ENCODE data around the gene PJVK. TPM values are rescaled to one million over a fixed set of nuclear protein-coding genes. Genes with fewer than 3 reads are reported as not detected.
"Not testable (repeated sequence)": the region's sequence is repeated elsewhere in the genome, so short reads cannot be mapped to it uniquely, and the experiment has no call there.

Gene PJVK
- total and polyA plus RNA-seq, 4 donors = 0.82 to 5.7 (median 4.5) TPM

DNA sequence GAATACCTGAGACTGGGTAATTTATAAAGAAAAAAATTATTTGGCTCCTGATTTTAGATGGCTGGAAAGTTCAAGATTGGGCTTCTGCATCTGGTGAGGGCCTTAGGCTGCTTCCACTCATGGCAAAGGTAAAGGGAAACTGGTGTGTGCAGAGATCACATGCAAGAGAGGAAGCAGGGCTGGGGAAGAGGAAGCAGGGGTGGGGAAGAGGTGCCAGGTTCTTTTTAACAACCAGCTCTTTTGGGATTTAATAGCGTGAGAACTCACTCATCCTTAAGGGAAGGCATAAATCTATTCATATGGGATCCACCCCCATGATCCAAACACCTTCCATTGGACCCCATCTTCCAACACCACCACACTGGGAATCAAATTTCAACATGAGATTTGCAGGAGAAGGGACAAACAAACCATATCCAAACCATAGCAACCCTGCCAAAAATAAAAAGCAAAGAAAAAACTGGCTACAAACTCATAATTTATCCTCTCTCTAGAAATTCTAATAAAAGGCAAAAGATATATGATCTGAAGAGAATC, 30.6 kb upstream of the PJVK start:
- no peak overlapping the region for H3K9ac ChIP-seq (ENCODE audit: insufficient read depth in 1 of 2, low read length in 2 of 2)
- no peaks in the 10 kb centered on the region for H3K27me3 ChIP-seq (ENCODE audit: control insufficient read depth in 3 of 3, insufficient read depth in 3 of 3, low read length in 2 of 3)
- peak in 1 of 3 donors; percentile 21 for DNase-seq
- no peak for ATAC-seq (ENCODE audit: insufficient read depth, low FRiP score)
- no peak overlapping the region for H3K4me3 ChIP-seq
- TF ChIP-seq, protein P1, sequence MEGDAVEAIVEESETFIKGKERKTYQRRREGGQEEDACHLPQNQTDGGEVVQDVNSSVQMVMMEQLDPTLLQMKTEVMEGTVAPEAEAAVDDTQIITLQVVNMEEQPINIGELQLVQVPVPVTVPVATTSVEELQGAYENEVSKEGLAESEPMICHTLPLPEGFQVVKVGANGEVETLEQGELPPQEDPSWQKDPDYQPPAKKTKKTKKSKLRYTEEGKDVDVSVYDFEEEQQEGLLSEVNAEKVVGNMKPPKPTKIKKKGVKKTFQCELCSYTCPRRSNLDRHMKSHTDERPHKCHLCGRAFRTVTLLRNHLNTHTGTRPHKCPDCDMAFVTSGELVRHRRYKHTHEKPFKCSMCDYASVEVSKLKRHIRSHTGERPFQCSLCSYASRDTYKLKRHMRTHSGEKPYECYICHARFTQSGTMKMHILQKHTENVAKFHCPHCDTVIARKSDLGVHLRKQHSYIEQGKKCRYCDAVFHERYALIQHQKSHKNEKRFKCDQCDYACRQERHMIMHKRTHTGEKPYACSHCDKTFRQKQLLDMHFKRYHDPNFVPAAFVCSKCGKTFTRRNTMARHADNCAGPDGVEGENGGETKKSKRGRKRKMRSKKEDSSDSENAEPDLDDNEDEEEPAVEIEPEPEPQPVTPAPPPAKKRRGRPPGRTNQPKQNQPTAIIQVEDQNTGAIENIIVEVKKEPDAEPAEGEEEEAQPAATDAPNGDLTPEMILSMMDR (IDR thresholded peaks at IDR 0.05; ENCODE audit: control extremely low read depth, extremely low read depth) = no peak
- H3K4me1 ChIP-seq (ENCODE audit: control insufficient read depth in 5 of 5, insufficient read depth in 5 of 5, low read length in 5 of 5) = no peaks in the 10 kb centered on the region
- peaks cover 0 to 5% (median 0%) of the 10 kb centered on the region in 4 donors for H3K36me3 ChIP-seq (ENCODE audit: control insufficient read depth in 4 of 4, insufficient read depth in 4 of 4, low read length in 4 of 4)
- H3K27ac ChIP-seq (ENCODE audit: low read depth in 1 of 2, low read length in 1 of 2) = no peak overlapping the region
- WGBS, 2 donors = 35 to 50% methylated on average over 1 of the region's 1 CpG
- H3K9me3 ChIP-seq (ENCODE audit: control insufficient read depth in 4 of 4, insufficient read depth in 3 of 4, low read length in 3 of 4) = no peaks in the 10 kb centered on the region

DNA sequence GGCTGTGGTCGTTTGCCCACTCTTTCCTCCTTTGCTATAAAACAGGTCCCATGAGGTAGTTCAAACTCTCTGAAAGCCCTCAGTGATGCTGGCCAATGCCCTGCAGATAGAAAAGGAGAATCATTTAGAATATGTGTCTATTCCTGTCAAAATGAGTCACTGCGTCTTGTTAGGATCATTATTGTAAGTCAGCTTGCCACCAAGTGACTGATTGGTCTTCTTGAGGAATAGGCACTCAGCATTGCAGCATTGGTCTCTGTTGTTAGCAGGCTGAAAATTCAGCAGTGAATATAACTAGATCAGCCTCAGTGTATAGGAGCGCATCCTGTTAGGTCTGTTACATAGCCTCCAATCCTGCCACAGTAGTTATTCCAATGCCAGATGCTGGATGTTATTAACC, 29.1 kb upstream of the PJVK start:
- Histone ChIP-seq H3K9ac (ENCODE audit: insufficient read depth in 1 of 2, low read length in 2 of 2) (no peak overlapping the region), H3K4me3 (no peak overlapping the region)
- DNase-seq = no peak

DNA sequence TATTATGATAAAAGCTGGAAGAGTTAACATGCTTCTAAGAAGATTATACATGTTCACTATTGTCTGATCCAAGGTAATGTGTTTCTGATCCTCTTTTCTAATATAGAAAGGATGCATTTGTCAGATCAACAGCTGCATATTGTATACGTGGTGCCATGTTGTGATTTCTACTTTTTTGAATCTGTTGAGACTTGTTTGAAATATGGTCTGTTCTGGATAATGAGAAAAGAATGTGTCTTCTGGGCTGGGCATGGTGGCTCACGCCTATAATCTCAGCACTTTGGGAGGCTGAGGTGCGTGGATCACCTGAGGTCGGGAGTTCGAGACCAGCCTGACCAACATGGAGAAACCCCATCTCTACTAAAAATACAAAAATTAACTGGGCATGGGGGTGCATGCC, 27.4 kb upstream of the PJVK start:
- H3K27me3 ChIP-seq (ENCODE audit: control insufficient read depth in 3 of 3, insufficient read depth in 3 of 3, low read length in 2 of 3); DNase-seq; ATAC-seq (ENCODE audit: insufficient read depth, low FRiP score); H3K9me3 ChIP-seq (ENCODE audit: control insufficient read depth in 4 of 4, insufficient read depth in 3 of 4, low read length in 3 of 4); H3K4me1 ChIP-seq (ENCODE audit: control insufficient read depth in 5 of 5, insufficient read depth in 5 of 5, low read length in 5 of 5); H3K4me3 ChIP-seq; H3K27ac ChIP-seq (ENCODE audit: low read depth in 1 of 2, low read length in 1 of 2); H3K9ac ChIP-seq (ENCODE audit: insufficient read depth in 1 of 2, low read length in 2 of 2): not testable (repeated sequence)
- WGBS, 2 donors = 94 to 96% methylated on average over 5 of the region's 5 CpGs
- H3K36me3 ChIP-seq (ENCODE audit: control insufficient read depth in 4 of 4, insufficient read depth in 4 of 4, low read length in 4 of 4) = peaks cover 0 to 11% (median 4%) of the 10 kb centered on the region in 4 donors

More for the DNA sequence above, 29.1 kb upstream of the PJVK start:
- TF ChIP-seq, protein P1 (IDR thresholded peaks at IDR 0.05; ENCODE audit: control extremely low read depth, extremely low read depth) = no peak
- Histone ChIP-seq H3K9me3 (ENCODE audit: control insufficient read depth in 4 of 4, insufficient read depth in 3 of 4, low read length in 3 of 4) (no peaks in the 10 kb centered on the region), H3K27me3 (ENCODE audit: control insufficient read depth in 3 of 3, insufficient read depth in 3 of 3, low read length in 2 of 3) (no peaks in the 10 kb centered on the region), H3K27ac (ENCODE audit: low read depth in 1 of 2, low read length in 1 of 2) (no peak overlapping the region), H3K36me3 (ENCODE audit: control insufficient read depth in 4 of 4, insufficient read depth in 4 of 4, low read length in 4 of 4) (peaks cover 0 to 5% (median 3%) of the 10 kb centered on the region in 4 donors), H3K4me1 (ENCODE audit: control insufficient read depth in 5 of 5, insufficient read depth in 5 of 5, low read length in 5 of 5) (no peaks in the 10 kb centered on the region)
- no peak for ATAC-seq (ENCODE audit: insufficient read depth, low FRiP score)
- WGBS, 2 donors = 86 to 90% methylated on average over 3 of the region's 3 CpGs

DNA sequence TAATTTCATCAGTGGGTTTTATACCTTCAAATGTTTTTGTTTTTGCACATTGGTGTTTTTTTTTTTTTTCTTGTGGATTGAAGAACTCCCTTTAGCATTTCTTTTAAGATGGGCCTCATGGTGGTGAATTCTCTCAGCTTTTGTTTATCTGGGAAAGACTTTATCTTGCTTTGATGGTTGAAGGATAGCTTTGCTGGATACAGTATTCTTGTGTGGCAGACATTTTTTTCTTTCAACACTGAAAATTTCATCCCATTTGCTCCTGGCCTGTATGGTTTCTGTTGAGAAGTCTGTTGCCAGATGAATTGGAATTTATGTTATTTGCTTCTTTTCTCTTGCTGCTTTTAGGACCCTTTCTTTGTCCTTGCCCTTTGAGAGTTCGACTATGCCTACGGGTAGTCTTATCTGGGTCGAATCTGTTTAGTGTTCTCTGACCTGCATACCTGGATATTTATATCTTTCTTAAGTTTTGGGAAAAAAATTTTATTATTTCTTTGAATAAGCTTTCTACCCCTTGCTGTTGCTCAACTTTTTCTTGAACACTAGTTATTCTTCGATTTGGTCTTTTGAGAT, 25.8 kb upstream of the PJVK start:
- WGBS, 2 donors = 96 to 98% methylated on average over 4 of the region's 4 CpGs
- TF ChIP-seq, protein P1 (IDR thresholded peaks at IDR 0.05; ENCODE audit: control extremely low read depth, extremely low read depth) = no peak

More for the DNA sequence above, 25.8 kb upstream of the PJVK start:
- DNase-seq = no peak
- no peak for ATAC-seq (ENCODE audit: insufficient read depth, low FRiP score)
- no peaks in the 10 kb centered on the region for H3K4me1 ChIP-seq (ENCODE audit: control insufficient read depth in 5 of 5, insufficient read depth in 5 of 5, low read length in 5 of 5)
- H3K27ac ChIP-seq (ENCODE audit: low read depth in 1 of 2, low read length in 1 of 2) = no peak overlapping the region
- peaks cover 8 to 11% (median 10%) of the 10 kb centered on the region in 4 donors for H3K36me3 ChIP-seq (ENCODE audit: control insufficient read depth in 4 of 4, insufficient read depth in 4 of 4, low read length in 4 of 4)
- H3K4me3 ChIP-seq = no peak overlapping the region
- no peaks in the 10 kb centered on the region for H3K9me3 ChIP-seq (ENCODE audit: control insufficient read depth in 4 of 4, insufficient read depth in 3 of 4, low read length in 3 of 4)
- H3K27me3 ChIP-seq (ENCODE audit: control insufficient read depth in 3 of 3, insufficient read depth in 3 of 3, low read length in 2 of 3) = no peaks in the 10 kb centered on the region
- H3K9ac ChIP-seq (ENCODE audit: insufficient read depth in 1 of 2, low read length in 2 of 2) = no peak overlapping the region
